Frontal cortex (tissue), 4 donors: ENCODE results near the gene MALRD1. TPM values are rescaled to one million over a fixed set of nuclear protein-coding genes. Genes with fewer than 3 reads are reported as not detected.

Source experiments
- DNase-seq, 2 donors: peaks; one replicate each; pipeline ENCODE4 v3.0.0; 2012; ENCODE audit warnings: low spot score in 2 of 2
- FAIRE-seq: peaks from 2 replicates; lab custom pipeline; 2012; peaks lifted over from hg19 to GRCh38; lab: Jason Lieb, UNC
- total RNA-seq: library from RNA; depleted of rRNA; stranded (reverse); fragments of >200 nt; gene quantifications from one replicate; pipeline ENCODE4 v1.2.3, GENCODE V29; 2014
- donor health status: control.
- donor health status: control.
- donor health status: control.

The MALRD1 gene
- total RNA-seq, 1 donor from 2014 or later, result 1.2 TPM

GRCh38 chr10:19097151-19097550 is 48.5 kb downstream of the MALRD1 start:
- DNase-seq, result no peak
- FAIRE-seq, result no peak

- DNase-seq (no peak), FAIRE-seq (no peak)
Measured at GRCh38 chr10:19098803-19099202, 50.2 kb downstream of the MALRD1 start.

GRCh38 chr10:19107406-19107805 is 58.8 kb downstream of the MALRD1 start:
- no peak for DNase-seq
- FAIRE-seq, result no peak

- FAIRE-seq (no peak), DNase-seq (no peak)
Measured at GRCh38 chr10:19111501-19112267, 63.1 kb downstream of the MALRD1 start.

GRCh38 chr10:19117438-19117837 is 68.8 kb downstream of the MALRD1 start:
- no peak for DNase-seq
- no peak for FAIRE-seq

GRCh38 chr10:19119191-19119590 is 70.6 kb downstream of the MALRD1 start:
- no peak for FAIRE-seq
- no peak for DNase-seq

- DNase-seq (no peak), FAIRE-seq (no peak)
Measured at GRCh38 chr10:19120381-19120908, 71.8 kb downstream of the MALRD1 start.

- FAIRE-seq, result no peak
- DNase-seq, result no peak
Measured at GRCh38 chr10:19133992-19134391, 85.4 kb downstream of the MALRD1 start.

- FAIRE-seq (no peak), DNase-seq (no peak)
Measured at GRCh38 chr10:19142967-19143366, 94.4 kb downstream of the MALRD1 start.

GRCh38 chr10:19144206-19144605 is 95.6 kb downstream of the MALRD1 start:
- FAIRE-seq, result no peak
- DNase-seq, result no peak

GRCh38 chr10:19154375-19154774 is 105.8 kb downstream of the MALRD1 start:
- FAIRE-seq (no peak), DNase-seq (no peak)

GRCh38 chr10:19158358-19158757 is 109.8 kb downstream of the MALRD1 start:
- no peak for FAIRE-seq
- DNase-seq, result no peak

GRCh38 chr10:19158870-19159269 is 110.3 kb downstream of the MALRD1 start:
- no peak for FAIRE-seq

GRCh38 chr10:19164461-19164860 is 115.9 kb downstream of the MALRD1 start:
- DNase-seq (no peak), FAIRE-seq (no peak)

More at GRCh38 chr10:19158870-19159269, 110.3 kb downstream of the MALRD1 start:
- DNase-seq, result no peak

GRCh38 chr10:19168584-19168983 is 120.0 kb downstream of the MALRD1 start:
- no peak for FAIRE-seq

GRCh38 chr10:19169041-19169440 is 120.4 kb downstream of the MALRD1 start:
- DNase-seq, result no peak
- FAIRE-seq, result no peak

More at GRCh38 chr10:19168584-19168983, 120.0 kb downstream of the MALRD1 start:
- DNase-seq, result no peak

GRCh38 chr10:19169684-19170083 is 121.1 kb downstream of the MALRD1 start:
- no peak for DNase-seq
- FAIRE-seq, result no peak

- FAIRE-seq, result no peak
- no peak for DNase-seq
Measured at GRCh38 chr10:19178675-19179074, 130.1 kb downstream of the MALRD1 start.

- no peak for FAIRE-seq
- DNase-seq, result no peak
Measured at GRCh38 chr10:19184891-19185290, 136.3 kb downstream of the MALRD1 start.

GRCh38 chr10:19194866-19195265 is 146.3 kb downstream of the MALRD1 start:
- DNase-seq, result no peak
- FAIRE-seq, result no peak

- DNase-seq (no peak), FAIRE-seq (no peak)
Measured at GRCh38 chr10:19195698-19196097, 147.1 kb downstream of the MALRD1 start.

- FAIRE-seq (no peak), DNase-seq (no peak)
Measured at GRCh38 chr10:19200211-19200610, 151.6 kb downstream of the MALRD1 start.
